Activated CD4-positive, alpha-beta T cell treated with anti-CD3 and anti-CD28 coated beads, Interleukin-2, amount 50 U/mL, for 16 hours (primary cell): ENCODE data around the gene SLC25A29.

Source experiments
- DNase-seq: peaks from one replicate; pipeline ENCODE4 v3.0.0-alpha.2; 2020

SLC25A29 gene

GRCh38 chr14:100279133-100279532 is 27.1 kb downstream of the SLC25A29 start:
- no peak for DNase-seq

DNA sequence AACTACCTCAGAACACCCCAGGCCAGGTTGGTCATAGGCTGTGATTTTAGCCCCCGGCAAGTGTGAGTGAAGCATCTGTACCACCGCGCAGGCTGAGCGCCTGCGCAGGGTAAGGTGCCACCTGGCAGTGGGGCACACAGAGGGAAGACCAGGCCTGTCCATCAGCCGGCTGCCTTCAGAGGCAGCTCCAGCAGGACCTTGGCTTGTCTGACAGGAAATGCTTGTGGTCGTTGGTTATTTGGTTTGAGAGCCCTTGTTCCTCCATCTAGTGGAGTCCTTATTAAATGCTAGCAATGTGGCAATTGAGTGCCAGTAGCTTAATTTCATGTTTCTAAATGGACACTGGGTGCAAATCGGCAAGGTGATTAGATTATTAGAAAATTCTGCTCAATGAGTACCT is 27.5 kb downstream of the SLC25A29 start:
- no peak for DNase-seq

- DNase-seq = peak; percentile 62
These were observed 31.0 kb downstream of the SLC25A29 start for GRCh38 chr14:100275214-100275613.

DNA sequence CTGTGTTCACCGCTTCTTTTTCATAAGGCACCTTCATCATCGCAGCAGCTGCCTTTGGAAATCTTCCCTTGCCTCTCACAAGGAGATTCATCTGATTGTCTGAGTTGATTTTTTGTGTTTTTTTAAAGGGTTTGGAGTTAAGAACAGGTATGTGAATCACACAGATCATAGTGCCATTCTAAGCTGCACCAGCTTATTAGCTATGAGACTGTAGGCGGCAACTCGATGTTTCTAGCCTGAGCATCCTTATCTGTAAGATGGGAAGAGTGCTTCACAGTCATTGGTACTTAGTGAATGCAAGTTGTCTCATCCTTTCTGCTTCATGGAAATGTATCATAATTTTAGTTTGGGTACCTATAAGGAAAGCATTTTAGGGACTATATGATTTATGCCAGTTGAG is 32.0 kb downstream of the SLC25A29 start:
- no peak for DNase-seq

GRCh38 chr14:100271247-100271939 is 34.9 kb downstream of the SLC25A29 start:
- DNase-seq = no peak

- DNase-seq = no peak
These were observed 37.5 kb downstream of the SLC25A29 start for GRCh38 chr14:100268591-100269207.

GRCh38 chr14:100267990-100268389 is 38.3 kb downstream of the SLC25A29 start:
- DNase-seq = no peak

GRCh38 chr14:100263141-100263540 is 43.1 kb downstream of the SLC25A29 start:
- no peak for DNase-seq

DNA sequence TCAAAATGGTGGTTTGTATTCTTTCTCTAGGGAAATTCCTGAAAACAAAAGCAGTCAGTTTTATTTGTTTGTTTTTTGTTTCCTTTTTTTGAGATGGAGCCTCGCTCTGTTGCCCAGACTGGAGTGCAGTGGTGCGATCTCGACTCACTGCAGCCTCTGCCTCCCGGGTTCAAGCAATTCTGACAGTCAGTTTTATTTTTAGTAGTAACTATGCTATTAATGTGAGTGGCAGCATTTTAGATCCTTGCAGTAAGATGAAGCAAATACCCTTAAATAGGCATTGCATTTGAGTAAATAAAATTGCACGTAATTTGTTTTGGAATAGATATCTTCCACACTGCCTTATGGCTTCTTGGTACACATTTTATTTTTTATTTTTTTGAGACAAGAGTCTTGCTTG is 43.7 kb downstream of the SLC25A29 start:
- no peak for DNase-seq

DNA sequence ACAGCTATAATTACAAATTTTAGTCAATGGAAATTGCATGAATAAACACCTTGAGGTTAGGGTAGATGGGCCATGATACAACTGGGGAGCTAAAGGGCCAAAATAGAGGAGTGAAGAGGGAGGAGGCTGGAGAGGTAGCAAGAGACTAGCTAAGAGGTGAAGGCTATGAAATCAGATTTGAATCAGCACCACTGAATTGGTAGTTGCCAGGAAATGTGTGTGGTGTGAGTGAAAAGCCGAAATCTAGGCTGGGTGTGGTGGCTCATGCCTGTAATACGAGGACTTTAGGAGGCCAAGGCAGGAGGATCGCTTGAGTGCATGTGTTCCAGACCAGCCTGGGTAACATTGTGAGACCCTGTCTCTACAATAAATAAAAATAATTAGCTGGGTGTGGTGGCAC is 44.6 kb downstream of the SLC25A29 start:
- peak; percentile 82 for DNase-seq

GRCh38 chr14:100256339-100256895 is 49.8 kb downstream of the SLC25A29 start:
- DNase-seq = no peak

DNA sequence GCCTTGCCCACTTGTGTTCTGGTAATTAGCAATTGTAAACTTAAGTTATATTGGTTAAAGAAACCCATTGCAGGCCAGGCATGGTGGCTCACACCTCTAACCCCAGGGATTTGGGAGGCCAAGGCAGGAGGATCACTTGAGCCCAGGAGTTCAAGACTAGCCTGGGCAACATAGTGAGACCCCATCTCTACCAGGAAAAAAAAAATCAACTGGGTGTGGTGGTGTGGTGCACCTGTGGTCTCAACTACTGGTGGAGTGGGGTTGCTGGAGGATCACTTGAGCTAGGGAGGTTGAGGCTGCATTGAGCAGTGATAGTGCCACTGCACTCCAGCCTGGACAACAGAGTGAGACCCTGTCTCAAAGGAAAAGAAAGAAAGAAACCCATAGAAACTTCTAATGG is 53.6 kb downstream of the SLC25A29 start:
- no peak for DNase-seq

DNA sequence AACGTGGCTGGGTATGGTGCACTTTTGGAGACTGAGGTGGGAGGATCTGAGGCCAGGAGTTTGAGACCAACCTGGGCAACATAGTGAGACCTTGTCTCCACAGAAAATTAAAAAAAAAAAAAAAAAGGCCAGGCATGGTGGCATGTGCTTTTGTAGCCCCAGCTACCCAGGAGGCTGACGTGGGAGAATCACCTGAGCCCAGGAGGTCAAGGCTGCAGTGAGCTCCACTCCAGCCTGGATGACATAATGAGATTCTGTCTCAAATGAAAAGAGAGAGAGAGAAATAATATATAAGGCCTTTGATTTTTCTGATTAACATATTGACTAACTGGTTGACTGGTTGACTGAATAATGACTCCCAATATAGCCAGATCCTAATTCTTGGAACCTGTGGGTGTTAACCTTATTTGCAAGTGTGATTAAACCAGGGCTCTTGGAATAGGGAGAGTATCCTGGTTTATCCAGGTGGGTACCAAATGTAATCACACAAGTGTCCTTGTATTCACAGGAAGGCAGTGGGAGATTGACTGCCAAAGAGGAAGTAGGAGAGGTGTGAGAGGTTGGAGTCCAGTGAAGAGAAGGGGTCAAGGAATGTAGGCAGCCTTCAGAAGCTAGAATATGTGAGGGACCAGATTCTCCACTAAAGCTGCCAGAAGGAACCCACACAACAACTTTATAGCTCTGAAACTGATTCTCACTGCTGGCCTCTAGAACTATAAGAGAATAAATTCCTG is 55.3 kb downstream of the SLC25A29 start:
- no peak for DNase-seq

DNA sequence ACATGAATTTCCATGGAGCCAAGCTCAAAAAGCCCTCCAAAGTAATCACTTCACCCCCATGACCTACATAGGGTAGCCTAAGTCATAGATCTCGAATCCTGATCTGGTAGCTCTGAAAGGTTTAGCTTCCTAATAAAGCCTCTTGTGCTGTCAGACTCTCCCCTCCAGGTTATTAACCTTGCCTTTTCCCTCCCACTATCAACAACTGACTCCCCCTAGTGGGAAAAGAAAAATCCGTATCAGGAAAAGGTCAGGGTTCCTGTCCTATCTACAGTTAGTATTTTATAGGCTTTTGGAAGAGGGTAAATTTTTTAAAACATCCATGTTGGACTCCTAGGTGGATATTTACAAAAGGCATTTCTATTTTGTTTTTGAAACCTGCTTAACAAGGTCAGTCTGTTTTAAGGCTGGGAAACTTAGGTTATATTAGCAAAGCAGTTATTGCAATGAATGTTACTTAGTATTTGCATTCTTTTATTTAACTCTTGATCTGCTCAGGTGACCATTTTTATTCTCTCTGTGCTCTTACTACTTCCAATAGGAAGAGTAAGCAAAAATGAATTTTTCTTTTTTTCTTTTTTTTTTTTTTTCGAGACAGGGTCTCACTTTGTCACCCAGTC is 59.3 kb downstream of the SLC25A29 start:
- DNase-seq = peak; percentile 42

- no peak for DNase-seq
These were observed 63.2 kb downstream of the SLC25A29 start for GRCh38 chr14:100243020-100243419.

DNA sequence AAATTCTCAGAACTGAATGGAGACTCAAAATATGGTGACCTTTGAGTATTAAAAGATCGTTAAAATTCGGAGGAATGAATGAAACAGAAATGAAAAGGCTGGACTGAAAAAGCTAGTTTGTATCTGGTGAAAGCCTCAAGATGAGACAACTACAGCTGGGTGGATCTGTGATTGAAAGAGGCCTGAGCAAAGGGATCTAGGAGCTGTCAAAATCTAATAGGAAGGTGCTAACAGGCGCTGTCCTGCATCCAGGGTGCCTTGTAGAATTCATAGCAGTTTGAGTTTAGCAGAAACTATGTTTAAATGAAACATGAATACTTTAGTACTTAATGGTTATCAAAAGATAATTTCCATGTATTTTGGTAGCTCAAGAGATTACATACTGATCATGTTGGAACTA is 65.0 kb downstream of the SLC25A29 start:
- no peak for DNase-seq
